Left renal cortex interstitium (tissue), 4 donors: ENCODE measurements around the gene HDAC10. TPM values are rescaled to one million over a fixed set of nuclear protein-coding genes. Genes with fewer than 3 reads are reported as not detected.

Experiments used
- DNase-seq, 4 donors: peaks; one replicate each; pipeline ENCODE4 v3.0.0-alpha.2; 2013; ENCODE audit warnings: low read depth in 4 of 4, low spot score in 2 of 4, missing footprints in 1 of 4
- polyA plus RNA-seq, 4 donors: library from polyadenylated mRNA; unstranded; fragments of 120-200 nt; gene quantifications; one replicate each; pipeline ENCODE4 v1.2.1, GENCODE V29; 2013; ENCODE audit not compliant: insufficient read length in 4 of 4

HDAC10 gene
- polyA plus RNA-seq, 4 donors, result 15.2 to 35.6 (median 24.8) TPM

DNA sequence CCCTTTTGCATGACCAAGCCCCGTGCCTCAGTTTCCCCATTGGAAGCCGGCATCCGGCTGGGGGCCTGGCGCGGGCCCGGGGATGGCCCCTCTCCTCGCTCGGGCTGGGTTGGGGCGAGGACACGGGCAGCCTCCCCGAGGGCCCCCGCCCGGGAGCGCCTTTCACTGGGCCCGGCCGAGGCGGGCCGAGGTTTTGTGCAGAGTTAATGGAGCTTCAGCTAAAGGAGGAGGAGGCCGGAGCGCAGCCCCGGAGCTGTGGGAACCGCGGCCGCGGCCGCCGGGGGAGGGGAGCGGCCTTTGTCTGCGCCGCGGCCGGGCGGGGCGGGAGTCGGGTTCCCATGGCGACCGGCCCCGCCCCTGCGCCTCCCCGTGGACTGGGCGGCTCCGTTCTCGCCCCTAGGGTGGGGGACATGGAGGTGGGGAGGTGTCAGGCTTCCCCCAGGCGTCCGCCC is 20.5 kb upstream of the HDAC10 start:
- DNase-seq, result no peak

DNA sequence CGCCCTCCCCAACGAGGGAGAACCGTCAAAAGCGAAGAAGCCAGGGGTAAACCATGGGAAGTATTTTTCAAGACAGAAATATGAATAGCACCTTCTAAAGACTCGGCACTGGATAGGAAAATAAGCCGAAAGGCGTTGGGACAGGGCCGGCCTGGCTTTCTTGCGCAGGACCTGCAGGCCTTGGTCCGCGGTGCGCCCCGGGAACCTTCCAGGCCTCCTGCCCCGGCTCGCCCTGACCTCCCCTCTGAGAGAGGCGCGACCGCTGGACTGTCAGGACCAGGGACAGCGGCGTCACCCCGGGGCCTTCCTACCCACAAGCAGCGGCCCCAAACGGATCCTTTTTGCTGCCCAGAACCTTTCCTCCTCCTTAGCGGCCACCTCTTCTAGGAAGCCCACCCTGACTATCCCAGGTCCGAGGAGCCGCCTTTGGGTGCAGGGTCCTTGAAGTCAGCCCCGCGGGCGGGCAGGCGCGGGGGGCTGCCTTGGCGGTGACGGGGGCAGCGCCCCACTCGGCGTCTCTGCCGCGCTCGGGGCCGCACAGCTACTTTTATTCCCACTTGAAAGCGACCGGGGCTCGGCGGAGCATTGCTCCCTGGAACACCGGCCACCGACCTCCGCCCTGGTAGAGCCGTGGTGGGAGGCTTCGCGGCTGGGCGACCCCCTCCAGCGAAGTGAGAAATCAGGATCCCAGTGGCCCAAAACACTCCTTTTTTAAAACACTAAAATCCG is 19.8 kb upstream of the HDAC10 start:
- DNase-seq, result no peak

DNA sequence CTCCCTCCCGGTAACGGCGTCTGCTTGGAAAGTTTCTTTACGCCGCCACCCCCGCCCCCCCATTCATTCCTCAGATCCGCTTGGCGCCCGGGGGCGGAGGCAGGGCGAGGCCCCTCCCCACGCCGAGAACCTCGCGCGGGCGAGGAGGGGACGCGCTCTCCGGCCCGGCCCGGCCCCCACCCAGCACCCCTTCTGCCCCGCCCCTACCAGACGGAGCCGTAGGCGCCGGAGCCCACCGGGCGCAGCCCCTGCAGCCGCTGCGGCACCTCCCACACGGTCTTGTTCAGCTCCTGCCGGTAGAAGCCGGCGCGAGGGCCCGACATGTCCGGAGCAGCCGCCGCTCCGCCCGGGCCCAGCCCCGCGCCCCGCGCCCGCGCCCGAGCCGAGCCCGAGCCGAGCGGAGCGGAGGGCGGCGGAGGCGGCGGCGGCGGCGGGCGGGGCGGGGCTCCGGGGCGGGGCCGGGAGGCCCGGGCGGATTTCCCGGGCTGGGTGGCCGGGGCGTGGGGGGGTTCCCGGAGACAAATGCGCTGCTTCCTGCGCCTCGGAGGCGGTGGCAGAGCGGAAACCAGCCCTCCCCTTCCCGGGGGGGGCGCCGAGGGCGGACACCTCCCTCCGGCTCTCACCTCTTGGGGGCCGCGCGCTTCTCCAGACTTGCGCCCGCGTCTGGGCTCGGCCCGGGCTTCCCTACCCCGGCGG is 19.1 kb upstream of the HDAC10 start, which contains the start of gene MAPK11:
TSS of gene MAPK11 (minus strand) at position 411 of the 696 bp plus-strand sequence. CDS start at position 323, 88 bp downstream.
- DNase-seq, result no peak

DNA sequence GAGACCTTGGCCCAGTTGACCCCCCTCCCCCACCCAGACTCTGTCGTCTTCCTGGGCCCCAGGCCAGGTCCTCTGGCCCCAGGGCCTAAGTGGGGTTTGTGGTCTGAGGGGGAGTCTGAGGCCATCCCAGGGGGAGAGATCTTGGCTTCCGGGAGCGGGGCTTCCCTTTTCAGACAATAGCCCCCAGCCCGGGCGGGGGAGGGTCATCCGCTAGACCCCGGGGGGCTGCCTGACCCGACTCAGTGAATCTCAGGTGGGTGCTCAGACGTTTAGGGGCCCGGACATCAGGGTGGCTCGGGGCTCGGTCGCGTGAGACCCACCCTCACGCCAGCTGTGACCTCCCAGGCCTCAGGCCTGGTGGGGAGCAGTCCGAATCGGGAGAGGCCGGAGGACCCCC is 18.5 kb upstream of the HDAC10 start:
- DNase-seq, result no peak

DNA sequence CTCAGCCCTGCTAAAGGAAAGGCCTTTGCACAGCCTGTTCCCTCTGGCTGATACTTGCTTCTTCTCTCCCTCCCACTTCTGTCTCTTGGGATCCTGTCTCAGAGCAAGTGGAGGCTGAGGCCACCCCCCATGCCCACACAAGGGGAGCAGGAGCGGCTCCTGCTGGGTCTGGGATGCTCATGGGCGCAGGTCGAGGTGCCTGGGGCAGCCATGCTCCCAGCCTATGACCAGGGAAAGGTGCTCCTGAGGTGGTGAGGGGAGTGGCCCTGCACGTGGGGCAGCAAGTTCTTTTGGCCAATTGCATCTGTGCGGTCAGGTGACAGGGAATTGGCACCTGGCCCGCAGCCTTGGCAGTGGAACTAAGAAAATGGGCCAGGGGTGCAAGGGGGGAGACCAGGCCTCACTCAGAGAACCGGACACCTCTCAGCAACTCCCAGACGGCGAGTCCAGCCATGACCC is 17.6 kb upstream of the HDAC10 start:
- DNase-seq, result no peak

DNA sequence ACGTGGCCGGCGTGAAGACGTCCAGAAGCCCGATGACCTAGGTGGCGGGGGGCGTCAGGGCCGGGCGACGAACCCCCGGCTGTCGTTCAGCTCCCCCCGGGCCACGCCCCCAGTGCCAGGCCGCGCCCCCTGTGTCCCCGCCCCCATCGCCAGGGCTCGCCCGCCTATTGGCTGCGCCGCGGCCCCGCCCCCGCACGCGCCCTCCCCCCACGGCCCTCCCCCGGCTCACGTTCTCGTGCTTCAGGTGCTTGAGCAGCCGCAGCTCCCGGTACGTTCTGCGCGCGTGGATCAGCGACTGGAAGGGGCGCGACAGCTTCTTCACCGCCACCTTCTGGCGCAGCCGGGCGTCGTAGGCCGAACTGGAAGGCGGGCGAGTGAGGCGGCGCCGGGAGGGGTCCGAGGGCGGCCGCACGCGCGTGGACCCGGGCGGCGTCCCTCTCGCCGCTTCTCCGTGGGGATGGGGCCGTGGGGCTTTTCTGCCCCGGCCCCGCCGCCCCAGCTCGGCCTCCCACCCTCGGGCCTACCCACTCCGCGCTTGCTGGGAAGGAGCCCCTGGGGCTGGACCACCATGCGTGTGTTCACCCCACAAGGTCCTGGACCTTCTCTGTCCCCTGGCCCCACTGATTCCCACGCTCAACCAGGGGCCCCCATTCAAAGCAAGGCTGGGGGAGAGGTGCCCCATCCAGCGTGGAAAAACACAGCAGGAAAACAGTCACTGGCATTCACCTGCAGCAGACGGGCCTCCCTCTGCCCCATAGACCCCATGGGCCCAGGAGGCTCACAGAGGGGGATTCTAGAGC is 16.7 kb upstream of the HDAC10 start:
- DNase-seq, result no peak

DNA sequence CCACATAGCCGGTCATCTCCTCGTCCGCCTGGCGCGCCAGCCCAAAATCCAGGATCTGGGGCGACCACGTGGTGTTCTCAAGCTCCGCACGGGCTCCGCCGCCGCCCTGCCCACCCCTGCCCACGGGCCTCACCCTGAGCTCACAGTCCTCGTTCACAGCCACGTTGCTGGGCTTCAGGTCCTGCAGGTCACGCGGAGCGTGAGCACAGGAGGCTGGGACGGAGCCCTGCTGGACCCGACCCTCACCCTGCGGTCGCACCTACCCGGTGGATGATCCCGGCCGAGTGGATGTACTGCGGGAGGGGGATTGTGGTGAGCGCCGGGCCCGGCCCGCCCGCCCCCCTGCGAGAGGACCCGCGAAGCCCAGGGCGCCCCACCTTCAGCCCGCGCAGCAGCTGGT is 15.9 kb upstream of the HDAC10 start:
- no peak for DNase-seq

DNA sequence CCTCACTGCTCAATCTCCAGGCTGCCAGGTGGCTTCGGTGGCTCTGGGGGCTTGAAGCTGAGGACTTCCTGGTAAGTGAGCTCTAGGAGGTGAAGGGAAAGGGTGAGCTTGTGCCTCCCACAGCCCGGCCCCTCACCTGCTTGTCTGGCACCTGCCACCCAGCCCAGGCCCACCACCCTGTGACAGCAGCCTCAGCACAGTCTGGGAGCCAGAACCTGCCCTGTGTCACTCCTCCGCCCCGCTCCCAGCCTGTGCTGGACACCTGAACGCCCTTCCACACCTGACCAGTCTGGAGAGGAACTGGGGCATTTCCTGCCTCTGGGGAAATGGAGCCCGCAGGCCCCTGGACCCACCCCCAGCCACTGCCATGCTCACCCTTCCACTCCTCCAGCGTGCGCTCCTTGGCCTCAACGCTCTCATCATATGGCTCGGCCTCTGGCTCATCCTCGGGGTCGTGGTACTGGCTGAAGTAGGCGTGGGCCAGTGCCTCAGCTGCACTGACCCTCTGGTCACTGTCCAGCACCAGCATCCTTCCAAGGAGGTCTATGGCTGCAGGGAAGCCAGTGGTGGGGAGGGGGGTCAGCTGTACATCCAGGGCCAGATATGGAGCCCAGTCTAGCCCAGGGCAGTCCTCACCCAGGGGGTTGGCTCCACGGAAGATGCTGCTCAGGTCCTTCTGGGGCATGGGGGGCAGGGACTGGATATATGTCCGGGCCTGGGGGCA is 14.0 kb upstream of the HDAC10 start:
- no peak for DNase-seq

DNA sequence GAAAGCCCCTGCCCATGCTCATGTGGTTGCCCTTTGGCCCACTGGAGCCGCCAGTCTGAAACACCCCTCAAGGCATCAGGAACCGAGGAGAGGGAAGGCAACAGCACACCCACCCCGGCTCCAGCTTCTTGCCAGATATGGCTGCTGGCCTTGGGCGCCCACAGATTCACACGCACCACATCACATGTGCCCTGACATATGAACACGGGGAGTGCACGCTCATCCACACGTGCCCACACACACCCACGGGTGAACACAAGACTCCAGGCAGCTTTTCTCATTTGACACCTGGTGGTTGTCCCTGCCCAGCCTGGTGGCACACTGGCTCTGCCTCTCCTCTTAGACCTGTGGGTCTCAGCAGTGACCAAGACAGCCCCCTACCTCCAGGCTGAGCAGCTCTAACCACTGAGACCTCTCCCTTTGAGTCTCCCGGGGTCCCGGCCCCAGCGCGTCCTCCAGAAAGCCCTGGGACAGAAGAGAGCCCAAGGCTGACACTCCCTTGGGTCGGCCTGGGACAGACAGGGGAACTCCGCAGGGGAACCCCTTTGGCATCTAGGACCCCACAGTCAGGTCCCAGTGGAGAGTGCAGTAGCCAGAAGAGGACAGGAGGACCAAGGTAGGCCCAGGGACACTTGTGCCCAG is 13.2 kb upstream of the HDAC10 start:
- no peak for DNase-seq

DNA sequence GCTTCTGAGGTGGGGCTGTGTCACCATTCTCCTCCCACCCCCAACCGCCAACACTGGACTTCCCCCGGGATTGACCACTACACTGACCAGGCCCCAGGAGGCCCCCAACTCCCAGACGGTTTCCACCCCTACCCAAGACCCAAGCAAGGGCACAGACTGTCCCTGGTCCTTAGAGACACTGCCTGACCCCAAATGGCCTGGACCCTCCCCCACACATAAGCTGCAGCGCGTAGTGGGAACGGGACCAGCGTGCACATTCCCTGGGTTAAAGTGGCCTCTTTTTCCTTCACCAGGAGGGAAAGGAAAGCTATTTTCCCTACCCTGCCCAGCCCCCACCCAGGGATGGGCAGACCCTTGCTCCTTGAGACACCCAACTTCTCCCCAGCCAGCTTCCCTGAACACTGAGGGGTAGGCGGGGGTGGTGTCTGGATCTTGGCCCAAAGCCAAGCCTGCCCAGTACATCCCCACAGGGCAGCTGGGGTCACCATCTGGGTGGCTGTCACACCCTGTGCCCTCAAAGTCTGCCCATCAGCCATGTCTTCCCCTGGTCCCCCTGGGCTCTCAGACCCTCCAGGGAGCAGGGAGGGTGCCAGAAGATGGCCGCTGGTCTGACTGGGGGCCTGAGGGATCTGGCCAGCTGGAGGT is 12.0 kb upstream of the HDAC10 start:
- no peak for DNase-seq

DNA sequence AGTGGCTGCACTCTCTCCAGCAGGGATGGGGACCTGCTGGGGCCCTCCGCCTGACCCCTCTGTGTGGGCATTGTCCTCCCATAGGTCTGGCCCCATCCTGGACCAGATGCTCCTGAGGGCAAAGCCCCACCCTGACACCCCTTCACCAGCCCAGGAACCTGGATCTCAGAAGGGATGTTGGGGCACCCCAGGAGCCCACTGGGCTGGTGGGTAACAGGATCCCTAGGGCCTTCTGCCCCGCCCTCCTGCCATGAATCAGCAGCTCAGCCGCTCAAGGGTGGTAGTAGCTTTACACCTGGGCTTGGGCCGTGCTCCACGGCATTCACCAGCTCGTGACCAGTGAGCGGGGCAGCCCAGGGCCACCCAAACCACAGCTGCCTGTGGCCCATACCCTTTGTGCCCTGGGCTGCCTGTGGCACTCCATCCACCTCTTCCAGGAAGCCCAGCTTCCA is 11.4 kb upstream of the HDAC10 start:
- DNase-seq, result no peak

DNA sequence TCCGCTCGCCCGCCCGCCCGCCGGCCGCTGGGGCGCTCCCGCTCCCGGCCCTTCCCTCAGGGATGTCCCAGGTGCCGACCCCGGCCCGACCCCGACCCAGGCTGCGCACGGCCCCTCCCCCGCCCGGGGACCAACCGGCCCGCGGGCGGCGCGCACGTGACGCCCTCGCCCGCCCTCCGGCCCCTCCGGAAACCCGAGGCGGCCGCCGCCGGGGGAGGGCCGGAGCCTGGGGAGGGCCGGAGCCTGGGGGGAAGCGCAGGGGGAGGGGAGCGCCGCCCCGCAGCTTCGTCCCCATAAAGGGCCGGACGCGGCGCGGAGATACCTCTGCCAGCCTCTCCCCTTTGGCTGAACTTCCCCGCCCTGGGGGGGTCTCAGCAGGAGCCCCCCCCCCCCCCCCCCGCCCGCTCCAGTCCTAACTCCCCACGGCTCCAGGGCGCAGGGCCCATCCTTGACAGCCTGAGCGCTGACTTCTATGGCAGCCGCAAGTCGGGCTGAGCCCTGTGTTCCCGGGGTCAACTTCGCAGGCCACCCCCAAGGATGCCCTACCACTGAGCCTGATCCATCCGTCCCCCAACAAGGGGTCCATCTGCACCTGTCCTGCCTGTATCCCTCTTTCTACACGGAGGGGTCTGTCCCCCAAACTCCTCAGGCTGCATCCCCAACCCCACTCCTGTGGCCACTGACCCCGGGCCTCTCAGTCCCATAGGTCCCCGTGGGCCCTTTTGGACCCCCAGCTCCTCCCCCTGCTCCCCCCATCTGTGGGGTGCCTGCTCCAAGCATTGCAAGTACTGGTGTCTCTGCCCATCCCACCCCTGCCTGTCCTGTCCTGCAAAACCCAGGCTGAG is 10.8 kb upstream of the HDAC10 start, which contains the start of gene MAPK12:
TSS of gene MAPK12 (minus strand) at position 69 of the 845 bp plus-strand sequence. CDS start 174 bp downstream, outside the sequence.
- no peak for DNase-seq

DNA sequence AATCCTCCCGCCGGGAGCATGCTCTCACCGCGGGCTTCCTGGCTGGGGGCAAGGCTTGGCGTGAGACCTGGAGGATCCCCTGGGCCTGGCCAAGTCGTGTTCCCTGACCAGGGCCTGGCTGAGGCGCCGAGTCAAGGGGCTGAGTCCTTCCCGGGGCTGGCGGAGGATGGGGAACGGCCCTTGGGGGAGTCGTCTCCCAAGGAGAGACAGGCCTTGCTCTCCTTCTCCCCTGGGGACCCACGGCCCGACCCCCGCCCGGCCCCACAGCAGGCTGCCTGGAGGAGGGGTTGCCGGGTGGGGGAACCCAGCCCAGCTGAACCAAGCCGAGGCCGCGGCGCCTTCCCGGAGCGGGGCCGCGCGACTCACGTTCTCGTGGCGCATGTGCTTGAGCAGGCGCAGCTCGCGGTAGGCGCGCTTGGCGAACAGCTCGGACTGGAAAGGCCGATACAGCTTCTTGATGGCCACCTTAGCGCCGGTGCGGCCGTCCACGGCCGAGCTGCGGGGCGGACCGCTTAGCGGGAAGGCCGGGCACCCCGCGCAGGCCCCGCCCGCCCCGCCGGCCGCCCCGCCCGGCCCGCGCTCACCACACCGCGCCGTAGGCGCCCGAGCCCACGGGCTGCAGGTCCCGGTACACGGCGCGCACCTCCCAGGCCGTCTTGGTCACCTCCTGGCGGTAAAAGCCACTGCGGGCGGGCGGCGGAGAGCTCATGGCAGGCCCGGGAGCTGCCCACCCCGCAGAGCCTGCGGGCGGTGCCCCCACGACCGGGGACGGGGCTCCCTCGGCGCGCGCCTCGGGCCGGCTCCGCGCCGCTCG is 9.9 kb upstream of the HDAC10 start:
- no peak for DNase-seq

DNA sequence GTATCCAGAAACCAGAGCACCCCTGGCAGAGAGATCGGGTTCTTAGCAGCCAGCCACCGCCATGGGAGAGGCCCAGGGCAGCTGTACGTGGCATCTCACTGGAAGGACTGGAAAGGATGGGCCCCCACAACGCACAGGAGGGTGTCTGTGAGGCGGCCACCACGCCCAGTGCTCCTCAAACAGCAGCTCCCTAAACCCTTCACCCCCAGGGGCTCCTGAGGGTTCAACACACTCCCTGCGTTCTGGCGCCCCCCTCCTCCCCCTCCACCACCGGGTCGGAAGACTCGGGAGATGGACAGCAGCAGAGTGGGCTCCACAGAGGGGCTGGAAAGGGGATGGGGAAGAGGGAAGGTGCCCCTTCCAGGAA is 9.4 kb upstream of the HDAC10 start:
- DNase-seq, result no peak

DNA sequence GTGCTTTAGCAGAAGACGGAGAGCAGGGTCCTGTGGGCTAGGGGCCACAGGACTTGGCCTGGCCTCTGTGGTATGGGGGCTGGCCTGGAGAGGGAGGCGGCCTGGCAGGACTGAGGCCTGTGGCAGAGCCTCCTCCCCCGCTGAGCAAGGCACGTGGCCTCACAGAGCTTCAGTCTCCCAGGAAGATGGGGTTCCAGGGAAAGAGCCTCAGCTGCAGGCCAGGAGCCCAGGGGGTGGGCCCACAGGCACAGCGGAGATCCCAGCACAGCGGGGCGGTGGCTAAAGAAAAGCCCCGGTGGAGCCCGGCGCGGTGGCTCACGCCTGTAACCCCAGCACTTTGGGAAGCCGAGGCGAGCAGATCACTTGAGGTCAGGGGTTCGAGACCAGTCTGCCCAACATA is 8.2 kb upstream of the HDAC10 start:
- DNase-seq, result no peak

DNA sequence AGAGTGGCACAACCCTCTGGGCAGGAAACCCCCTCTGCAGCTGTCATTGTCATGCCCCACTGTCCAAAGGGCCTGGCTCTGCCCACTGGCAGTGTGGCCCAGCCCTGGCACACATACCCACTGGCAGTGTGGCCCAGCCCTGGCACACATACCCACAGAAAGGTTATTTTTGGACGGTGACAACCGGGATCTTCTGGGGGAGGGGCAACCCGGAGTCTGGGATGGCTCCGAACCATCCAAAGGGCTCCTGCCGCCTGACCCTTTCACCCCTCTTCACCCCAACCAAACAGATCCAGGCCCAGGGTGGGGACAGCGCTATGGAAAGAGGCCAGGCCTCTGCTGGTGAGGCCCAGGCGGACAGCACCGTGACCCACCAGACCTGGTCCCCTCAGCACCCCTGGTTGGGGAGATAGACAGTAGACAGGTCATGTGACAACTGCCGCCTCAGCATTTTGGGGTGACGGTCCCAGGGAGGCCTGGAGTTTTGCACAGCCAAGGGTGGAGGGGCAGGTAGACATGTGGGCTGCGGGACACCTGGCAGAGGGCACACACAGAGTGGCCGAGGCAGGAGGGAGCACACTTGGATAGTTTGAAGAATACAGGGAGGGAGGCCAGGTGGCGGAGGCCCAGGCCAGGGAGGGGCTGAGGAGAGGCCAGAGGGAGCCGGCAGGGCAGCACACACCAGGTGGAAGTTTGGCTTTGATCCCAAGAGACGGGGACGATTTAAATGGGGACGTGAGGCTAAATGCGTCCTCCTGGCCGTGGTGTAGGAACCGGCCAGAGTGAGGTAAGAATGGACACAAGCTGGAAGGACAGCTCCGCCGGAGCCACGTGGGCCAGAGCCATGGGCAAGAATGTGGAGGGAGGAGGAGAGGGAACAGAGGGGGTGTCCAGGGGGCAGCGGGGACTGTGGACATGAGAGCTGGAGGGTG is 7.6 kb upstream of the HDAC10 start:
- DNase-seq, result no peak
